ENCODE measurements around the gene TLE7.

Gene TLE7

DNA sequence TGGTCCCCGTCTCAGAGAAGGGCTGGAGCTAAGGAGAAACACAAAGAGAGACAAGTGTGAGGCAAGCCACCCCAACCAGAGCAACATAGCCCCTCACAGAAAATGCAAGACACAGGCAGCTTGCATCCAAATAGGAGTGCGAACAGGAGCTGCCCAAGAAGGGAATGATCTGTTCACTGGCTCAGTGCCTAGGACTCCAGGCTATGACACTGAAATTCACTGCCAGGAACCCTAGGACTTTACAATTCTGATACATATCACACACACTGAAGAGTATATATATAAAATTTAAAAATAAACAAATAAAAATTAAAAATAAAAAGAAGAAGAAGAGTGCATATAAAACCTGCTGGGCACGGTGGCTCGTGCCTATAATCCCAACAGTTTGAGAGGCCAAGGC is 14.9 kb upstream of the TLE7 start:
- DNase-seq (ENCODE audit: low read depth), result no peak
- no peak overlapping the region for H3K4me3 ChIP-seq (ENCODE audit: low read depth, low read length)
- TF ChIP-seq, protein P1, sequence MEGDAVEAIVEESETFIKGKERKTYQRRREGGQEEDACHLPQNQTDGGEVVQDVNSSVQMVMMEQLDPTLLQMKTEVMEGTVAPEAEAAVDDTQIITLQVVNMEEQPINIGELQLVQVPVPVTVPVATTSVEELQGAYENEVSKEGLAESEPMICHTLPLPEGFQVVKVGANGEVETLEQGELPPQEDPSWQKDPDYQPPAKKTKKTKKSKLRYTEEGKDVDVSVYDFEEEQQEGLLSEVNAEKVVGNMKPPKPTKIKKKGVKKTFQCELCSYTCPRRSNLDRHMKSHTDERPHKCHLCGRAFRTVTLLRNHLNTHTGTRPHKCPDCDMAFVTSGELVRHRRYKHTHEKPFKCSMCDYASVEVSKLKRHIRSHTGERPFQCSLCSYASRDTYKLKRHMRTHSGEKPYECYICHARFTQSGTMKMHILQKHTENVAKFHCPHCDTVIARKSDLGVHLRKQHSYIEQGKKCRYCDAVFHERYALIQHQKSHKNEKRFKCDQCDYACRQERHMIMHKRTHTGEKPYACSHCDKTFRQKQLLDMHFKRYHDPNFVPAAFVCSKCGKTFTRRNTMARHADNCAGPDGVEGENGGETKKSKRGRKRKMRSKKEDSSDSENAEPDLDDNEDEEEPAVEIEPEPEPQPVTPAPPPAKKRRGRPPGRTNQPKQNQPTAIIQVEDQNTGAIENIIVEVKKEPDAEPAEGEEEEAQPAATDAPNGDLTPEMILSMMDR (IDR thresholded peaks at IDR 0.05; ENCODE audit: insufficient read depth, low read depth, low read length, missing control alignments), result no peak

DNA sequence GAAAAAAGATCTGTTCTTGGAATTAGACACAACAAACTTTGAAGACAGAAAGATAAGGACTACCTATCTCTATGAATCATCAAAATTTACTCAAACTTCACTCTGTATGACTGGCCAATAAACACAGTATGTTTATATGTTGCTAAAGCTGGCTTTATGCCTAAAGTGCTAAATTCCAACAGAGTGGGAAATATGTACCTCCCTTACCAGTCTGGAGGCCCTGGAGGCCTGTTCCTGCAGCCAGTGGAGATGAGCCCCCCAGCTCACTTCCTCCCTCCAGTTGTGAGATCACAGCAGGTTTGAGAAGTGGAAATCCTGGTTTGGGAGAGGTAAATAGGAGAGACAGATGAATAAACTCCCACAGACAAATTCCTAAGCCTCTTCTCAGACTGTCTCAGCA is 11.2 kb upstream of the TLE7 start:
- no peak for DNase-seq (ENCODE audit: low read depth)
- TF ChIP-seq, protein P1 (IDR thresholded peaks at IDR 0.05; ENCODE audit: insufficient read depth, low read depth, low read length, missing control alignments), result no peak
- H3K4me3 ChIP-seq (ENCODE audit: low read depth, low read length), result no peak overlapping the region

DNA sequence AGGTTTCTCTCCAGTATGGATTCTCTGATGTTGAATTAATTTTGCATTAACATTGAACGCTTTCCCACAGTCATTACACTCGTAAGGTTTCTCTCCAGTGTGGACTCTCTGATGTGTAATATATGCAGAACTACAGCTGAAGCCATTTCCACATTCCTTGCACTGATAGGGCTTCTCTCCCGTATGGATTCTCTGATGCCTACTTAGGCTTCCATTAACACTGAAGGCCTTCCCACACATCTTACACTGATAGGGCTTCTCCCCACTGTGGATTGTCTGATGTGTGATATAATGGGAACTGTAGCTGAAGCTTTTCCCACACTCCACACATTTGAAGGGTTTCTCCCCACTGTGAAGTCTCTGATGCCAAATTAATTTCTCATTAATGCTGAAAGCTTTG is 7.2 kb upstream of the TLE7 start:
- no peak overlapping the region for H3K4me3 ChIP-seq (ENCODE audit: low read depth, low read length)
- no peak for DNase-seq (ENCODE audit: low read depth)
- TF ChIP-seq, protein P1 (IDR thresholded peaks at IDR 0.05; ENCODE audit: insufficient read depth, low read depth, low read length, missing control alignments), result no peak

DNA sequence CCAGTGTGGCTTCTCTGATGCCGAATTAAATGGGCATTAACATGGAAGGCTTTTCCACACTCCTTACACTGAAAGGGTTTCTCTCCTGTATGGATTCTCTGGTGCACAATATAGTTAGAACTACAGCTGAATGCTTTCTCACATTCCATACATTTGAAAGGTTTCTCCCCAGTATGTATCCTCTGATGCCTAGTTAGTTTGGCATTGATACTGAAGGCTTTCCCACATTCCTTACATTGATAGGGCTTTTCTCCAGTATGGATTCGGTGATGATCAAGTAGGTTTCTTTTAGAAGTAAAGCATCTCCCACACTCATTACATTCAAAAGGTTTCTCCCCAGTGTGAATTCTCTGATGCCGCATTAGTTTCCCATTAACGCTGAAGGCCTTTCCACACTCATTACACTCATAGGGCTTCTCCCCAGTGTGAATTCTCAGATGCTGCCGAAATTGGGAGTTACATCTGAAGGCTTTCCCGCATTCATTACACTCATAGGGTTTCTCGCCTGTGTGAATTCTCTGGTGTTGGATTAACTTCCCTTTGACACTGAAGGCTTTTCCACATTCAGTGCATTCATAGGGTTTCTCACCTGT is 6.5 kb upstream of the TLE7 start:
- TF ChIP-seq, protein P1 (IDR thresholded peaks at IDR 0.05; ENCODE audit: insufficient read depth, low read depth, low read length, missing control alignments), result no peak
- no peak for DNase-seq (ENCODE audit: low read depth)
- no peak overlapping the region for H3K4me3 ChIP-seq (ENCODE audit: low read depth, low read length)

DNA sequence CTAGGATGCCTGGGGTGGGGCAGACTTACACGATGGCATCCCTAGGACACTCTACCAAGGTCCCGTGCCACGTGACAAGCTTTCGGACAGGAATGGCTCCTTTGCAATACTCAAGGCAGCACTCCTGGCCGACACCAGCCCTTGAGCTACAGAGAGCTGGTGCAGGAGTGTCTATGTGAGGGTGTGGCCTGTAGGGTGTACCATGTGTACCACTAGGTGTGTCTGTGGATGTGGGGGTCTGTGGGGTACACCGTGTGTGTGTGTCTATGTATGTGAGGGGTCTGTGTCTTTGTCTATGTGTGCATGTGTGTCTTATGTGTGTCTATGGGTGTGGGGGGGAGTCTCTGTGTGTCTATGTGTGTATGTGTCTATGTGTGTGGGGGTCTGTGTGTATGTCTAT is 1.9 kb upstream of the TLE7 start:
- no peak overlapping the region for H3K4me3 ChIP-seq (ENCODE audit: low read depth, low read length)
- TF ChIP-seq, protein P1 (IDR thresholded peaks at IDR 0.05; ENCODE audit: insufficient read depth, low read depth, low read length, missing control alignments), result no peak
- DNase-seq (ENCODE audit: low read depth), result no peak

DNA sequence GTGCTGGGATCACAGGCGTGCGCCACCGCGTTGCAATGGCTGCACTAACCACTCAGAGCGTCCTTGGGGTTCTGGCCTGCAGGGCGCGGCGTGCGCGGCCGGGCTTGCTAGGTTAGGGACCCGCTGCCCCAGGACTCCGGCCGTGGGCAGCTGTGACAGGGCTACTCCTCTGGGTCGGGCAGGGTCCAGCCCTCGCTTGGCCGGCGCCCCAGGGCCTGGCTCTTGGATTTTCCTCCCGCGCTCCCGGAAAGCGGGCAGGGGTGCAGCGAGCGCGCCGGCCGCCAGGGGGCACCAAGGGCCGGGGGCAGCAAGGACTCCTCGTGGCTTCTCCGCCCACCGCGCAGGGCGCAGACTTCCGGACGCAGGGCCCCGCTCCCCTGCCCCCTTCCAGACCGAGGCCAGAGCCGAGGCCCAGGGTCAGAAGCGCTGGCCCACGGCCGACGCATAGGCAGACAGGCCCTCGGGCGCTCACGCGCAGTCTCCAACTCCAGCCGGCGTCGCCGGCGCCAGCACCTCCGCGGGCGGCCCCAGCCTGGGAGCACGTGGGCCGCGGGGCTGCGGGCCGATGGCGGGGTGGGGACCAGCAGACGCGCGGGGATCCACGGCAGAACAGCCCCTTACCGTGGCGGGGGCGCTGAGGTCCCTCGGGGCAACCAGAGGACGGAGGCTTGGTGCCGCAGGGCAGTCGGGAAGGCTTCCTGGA is 355 bp downstream of the TLE7 start:
- TF ChIP-seq, protein P1 (IDR thresholded peaks at IDR 0.05; ENCODE audit: insufficient read depth, low read depth, low read length, missing control alignments), result no peak
- DNase-seq (ENCODE audit: low read depth), result no peak

More for the DNA sequence above, 355 bp downstream of the TLE7 start:
- H3K4me3 ChIP-seq (ENCODE audit: low read depth, low read length), result no peak overlapping the region
